NCI-H82 treated with DMSO at 0.1 percent for 48 hours (cell line): ENCODE results near the gene KLHL29.
"Not testable (repeated sequence)": the region's sequence is repeated elsewhere in the genome, so short reads cannot be mapped to it uniquely, and the experiment has no call there.

ENCODE experiments used
- DNase-seq: peaks from one replicate; lab custom pipeline; 2025; ENCODE audit not compliant: unreplicated experiment; lab: John Stamatoyannopoulos, UW

KLHL29 gene

GRCh38 chr2:23367760-23368159, 17.2 kb upstream of the KLHL29 start:
- DNase-seq = no peak

GRCh38 chr2:23373666-23374065, 11.3 kb upstream of the KLHL29 start:
- DNase-seq = no peak

GRCh38 chr2:23375448-23375847, 9.5 kb upstream of the KLHL29 start:
- peak; percentile 43 for DNase-seq

- DNase-seq = no peak
Observed at GRCh38 chr2:23376075-23376474, 8.9 kb upstream of the KLHL29 start.

- no peak for DNase-seq
Observed at GRCh38 chr2:23376972-23377371, 8.0 kb upstream of the KLHL29 start.

GRCh38 chr2:23377771-23378170, 7.2 kb upstream of the KLHL29 start:
- no peak for DNase-seq

GRCh38 chr2:23378496-23378895, 6.5 kb upstream of the KLHL29 start:
- no peak for DNase-seq

GRCh38 chr2:23379220-23379695, 5.7 kb upstream of the KLHL29 start:
- no peak for DNase-seq

- no peak for DNase-seq
Observed at GRCh38 chr2:23380562-23381065, 4.4 kb upstream of the KLHL29 start.

- no peak for DNase-seq
Observed at GRCh38 chr2:23381084-23381483, 3.9 kb upstream of the KLHL29 start.

GRCh38 chr2:23381485-23381884, 3.5 kb upstream of the KLHL29 start:
- no peak for DNase-seq

- no peak for DNase-seq
Observed at GRCh38 chr2:23383100-23383499, 1.9 kb upstream of the KLHL29 start.

- no peak for DNase-seq
Observed at GRCh38 chr2:23385351-23385747, 370 bp downstream of the KLHL29 start.

- DNase-seq = no peak
Observed at GRCh38 chr2:23385748-23386338, 864 bp downstream of the KLHL29 start.

- DNase-seq = no peak
Observed at GRCh38 chr2:23386339-23387220, 1.6 kb downstream of the KLHL29 start.

GRCh38 chr2:23387221-23387550, 2.2 kb downstream of the KLHL29 start:
- no peak for DNase-seq

GRCh38 chr2:23387845-23388244, 2.9 kb downstream of the KLHL29 start:
- no peak for DNase-seq

GRCh38 chr2:23388294-23388693, 3.3 kb downstream of the KLHL29 start:
- no peak for DNase-seq

- DNase-seq = no peak
Observed at GRCh38 chr2:23388756-23389514, 4.0 kb downstream of the KLHL29 start.

- DNase-seq = no peak
Observed at GRCh38 chr2:23390152-23390551, 5.2 kb downstream of the KLHL29 start.

GRCh38 chr2:23391237-23391736, 6.3 kb downstream of the KLHL29 start:
- not testable (repeated sequence) for DNase-seq
